ENCODE data around the gene VEZF1. TPM values are rescaled to one million over a fixed set of nuclear protein-coding genes. Genes with fewer than 3 reads are reported as not detected.

The VEZF1 gene
- total and polyA plus RNA-seq, 2 of the 4 experiments (the other 2 are of a cell fraction) = 21.1 to 42.1 TPM

- Histone ChIP-seq H2AFZ (replicated peaks; ENCODE audit: low read length, poor library complexity) (no peak overlapping the region), H3K4me3 (ENCODE audit: insufficient read depth, low read depth, low read length) (no peak overlapping the region), H3K4me1 (ENCODE audit: control insufficient read depth, insufficient read depth, low read length) (peaks cover 22% of the 10 kb centered on the region), H3K4me2 (ENCODE audit: low read depth, low read length) (no peak overlapping the region), H4K5ac (ENCODE audit: low read depth, low read length) (no peak overlapping the region), H3K27me3 (ENCODE audit: control insufficient read depth, insufficient read depth, low read length) (no peaks in the 10 kb centered on the region), H4K8ac (ENCODE audit: low read depth in 2 of 2, low read length in 2 of 2) (no peak overlapping the region), H2AK5ac (ENCODE audit: low read depth, low read length) (peak overlapping the region; percentile 13; the same call in 1 of the 2 replicates), H3K9me3 (ENCODE audit: control insufficient read depth, insufficient read depth, low read length) (no peaks in the 10 kb centered on the region), H3K18ac (ENCODE audit: low read depth, low read length) (no peak overlapping the region), H2BK20ac (ENCODE audit: low read depth, low read length) (no peak overlapping the region), H3K79me1 (ENCODE audit: low read depth in 1 of 2, low read length in 2 of 2) (peaks cover 17 to 32% of the 10 kb centered on the region in 2 experiments), H2BK120ac (ENCODE audit: low read depth, low read length) (no peak overlapping the region), H3K14ac (replicated peaks; ENCODE audit: low read depth, low read length) (no peak overlapping the region), H4K20me1 (ENCODE audit: insufficient read depth, low read length) (no peaks in the 10 kb centered on the region), H3K4ac (ENCODE audit: low read depth, low read length) (no peak overlapping the region), H2AK9ac (replicated peaks; ENCODE audit: low read depth, low read length, poor library complexity) (no peak overlapping the region), H3K36me3 (ENCODE audit: control insufficient read depth, insufficient read depth, low read length) (no peaks in the 10 kb centered on the region), H3K9ac (ENCODE audit: low read depth, low read length) (no peak overlapping the region), H2BK15ac (ENCODE audit: low read depth, low read length) (no peak overlapping the region), H3K27ac (ENCODE audit: insufficient read depth, low read length) (no peak overlapping the region), H3K56ac (ENCODE audit: extremely low read depth, insufficient read depth, low read length) (no peak overlapping the region), H3K9me1 (ENCODE audit: insufficient read depth, low read length) (peaks cover 17% of the 10 kb centered on the region), H4K91ac (ENCODE audit: insufficient read depth, low read depth, low read length) (no peak overlapping the region), H2BK5ac (ENCODE audit: low read depth, low read length, poor library complexity, severe bottlenecking) (no peak overlapping the region), H3K23ac (ENCODE audit: low read depth, low read length) (peak overlapping the region; percentile 16; the same call in 1 of the 2 replicates)
- WGBS, 2 experiments (ENCODE audit: extremely low coverage in 2 of 2, insufficient read length in 1 of 2) = 100% methylated on average over 1 of the region's 8 CpGs; no CpG with 5 or more reads in 1 of the 2 experiments
- BruUV-seq (replicated peaks) = no TSS peak
- ATAC-seq (ENCODE audit: low read depth) = no peak
- ChIA-PET POLR2A (ENCODE audit: unreplicated experiment) (no interaction called here), CTCF (no interaction called here)
- intact Hi-C loops (cut with micrococcal nuclease) (no loop called here), in situ Hi-C loops (cut with MboI; ENCODE audit: low sequenced_read_pairs) (no loop called here), dilution Hi-C loops (cut with HindIII; ENCODE audit: low sequenced_read_pairs, unreplicated experiment) (no loop called here)
- no peak for TF ChIP-seq NFE2L2 (IDR thresholded peaks at IDR 0.05; ENCODE audit: low read depth, low read length)
- no peak for TF ChIP-seq RCOR1 (IDR thresholded peaks at IDR 0.05; ENCODE audit: insufficient replicate concordance, low read length)
- no peak for TF ChIP-seq SMC3 (IDR thresholded peaks at IDR 0.05; ENCODE audit: low read depth, low read length)
- TF ChIP-seq POLR2A (IDR thresholded peaks at IDR 0.05; ENCODE audit: low read depth, low read length) = no peak
- TF ChIP-seq, protein P1, sequence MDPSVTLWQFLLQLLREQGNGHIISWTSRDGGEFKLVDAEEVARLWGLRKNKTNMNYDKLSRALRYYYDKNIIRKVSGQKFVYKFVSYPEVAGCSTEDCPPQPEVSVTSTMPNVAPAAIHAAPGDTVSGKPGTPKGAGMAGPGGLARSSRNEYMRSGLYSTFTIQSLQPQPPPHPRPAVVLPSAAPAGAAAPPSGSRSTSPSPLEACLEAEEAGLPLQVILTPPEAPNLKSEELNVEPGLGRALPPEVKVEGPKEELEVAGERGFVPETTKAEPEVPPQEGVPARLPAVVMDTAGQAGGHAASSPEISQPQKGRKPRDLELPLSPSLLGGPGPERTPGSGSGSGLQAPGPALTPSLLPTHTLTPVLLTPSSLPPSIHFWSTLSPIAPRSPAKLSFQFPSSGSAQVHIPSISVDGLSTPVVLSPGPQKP (IDR thresholded peaks at IDR 0.05; ENCODE audit: borderline replicate concordance, low read depth, low read length) = no peak
- no peak for TF ChIP-seq BHLHE40 (IDR thresholded peaks at IDR 0.05; ENCODE audit: low read depth, low read length)
- TF ChIP-seq CTCF (conservative IDR thresholded peaks at IDR 0.05; ENCODE audit: low read depth, low read length) = no peak
- TF ChIP-seq CEBPB (IDR thresholded peaks at IDR 0.05; ENCODE audit: low read depth, low read length) = no peak
- no peak for DNase-seq
Observed at GRCh38 chr17:57957120-57957850, 30.8 kb downstream of the VEZF1 start.
